ENCODE data around the gene PKP1. TPM values are rescaled to one million over a fixed set of nuclear protein-coding genes. Genes with fewer than 3 reads are reported as not detected.

PKP1 gene
- total RNA-seq, 1 donor from 2014 or later = 2.2 TPM

DNA sequence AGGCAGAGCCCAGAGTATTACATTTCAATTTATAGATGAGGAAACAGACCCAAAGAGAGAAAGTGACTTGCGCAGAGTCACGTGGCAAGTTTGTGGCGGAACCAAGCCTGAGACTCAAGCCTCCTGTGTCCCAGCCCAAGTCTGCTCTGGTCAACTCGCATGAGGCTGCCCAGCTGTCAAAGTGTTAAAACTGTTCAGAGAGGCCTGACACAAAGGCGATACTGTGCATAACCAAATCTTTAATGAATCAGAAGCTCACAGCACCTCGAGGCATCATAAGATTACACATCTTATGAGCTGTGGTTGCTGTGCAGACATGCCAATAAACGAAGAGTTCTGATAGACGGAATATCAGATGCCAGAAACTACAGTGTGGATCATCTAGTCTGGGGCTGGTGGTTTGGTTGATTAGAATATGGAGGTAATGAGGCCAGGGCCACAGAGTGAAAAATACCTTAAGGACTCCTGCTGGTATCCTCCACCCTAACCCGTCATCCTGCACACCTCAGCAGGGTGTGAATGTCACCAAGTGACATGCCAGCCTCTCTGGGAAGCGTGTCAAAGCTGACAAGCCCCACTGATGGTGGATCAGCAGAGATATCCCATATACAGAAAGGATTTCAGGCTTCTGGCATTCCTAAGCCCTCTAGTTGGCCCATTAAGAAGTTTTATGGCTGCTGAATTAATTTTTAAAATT lies 52.0 kb downstream of the PKP1 start:
- H3K27me3 ChIP-seq (ENCODE audit: low read depth) = no peaks in the 10 kb centered on the region
- no peaks in the 10 kb centered on the region for H3K9me3 ChIP-seq
- TF ChIP-seq, protein P1, sequence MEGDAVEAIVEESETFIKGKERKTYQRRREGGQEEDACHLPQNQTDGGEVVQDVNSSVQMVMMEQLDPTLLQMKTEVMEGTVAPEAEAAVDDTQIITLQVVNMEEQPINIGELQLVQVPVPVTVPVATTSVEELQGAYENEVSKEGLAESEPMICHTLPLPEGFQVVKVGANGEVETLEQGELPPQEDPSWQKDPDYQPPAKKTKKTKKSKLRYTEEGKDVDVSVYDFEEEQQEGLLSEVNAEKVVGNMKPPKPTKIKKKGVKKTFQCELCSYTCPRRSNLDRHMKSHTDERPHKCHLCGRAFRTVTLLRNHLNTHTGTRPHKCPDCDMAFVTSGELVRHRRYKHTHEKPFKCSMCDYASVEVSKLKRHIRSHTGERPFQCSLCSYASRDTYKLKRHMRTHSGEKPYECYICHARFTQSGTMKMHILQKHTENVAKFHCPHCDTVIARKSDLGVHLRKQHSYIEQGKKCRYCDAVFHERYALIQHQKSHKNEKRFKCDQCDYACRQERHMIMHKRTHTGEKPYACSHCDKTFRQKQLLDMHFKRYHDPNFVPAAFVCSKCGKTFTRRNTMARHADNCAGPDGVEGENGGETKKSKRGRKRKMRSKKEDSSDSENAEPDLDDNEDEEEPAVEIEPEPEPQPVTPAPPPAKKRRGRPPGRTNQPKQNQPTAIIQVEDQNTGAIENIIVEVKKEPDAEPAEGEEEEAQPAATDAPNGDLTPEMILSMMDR (IDR thresholded peaks at IDR 0.05) = no peak
- ATAC-seq (no peak), DNase-seq (peak; percentile 7)
- H3K36me3 ChIP-seq = no peaks in the 10 kb centered on the region
- peaks cover 2% of the 10 kb centered on the region for H3K4me1 ChIP-seq
- intact Hi-C loops (cut with DNase I) = no loop called here
- H3K4me3 ChIP-seq = no peak overlapping the region
- no peak overlapping the region for H3K27ac ChIP-seq

DNA sequence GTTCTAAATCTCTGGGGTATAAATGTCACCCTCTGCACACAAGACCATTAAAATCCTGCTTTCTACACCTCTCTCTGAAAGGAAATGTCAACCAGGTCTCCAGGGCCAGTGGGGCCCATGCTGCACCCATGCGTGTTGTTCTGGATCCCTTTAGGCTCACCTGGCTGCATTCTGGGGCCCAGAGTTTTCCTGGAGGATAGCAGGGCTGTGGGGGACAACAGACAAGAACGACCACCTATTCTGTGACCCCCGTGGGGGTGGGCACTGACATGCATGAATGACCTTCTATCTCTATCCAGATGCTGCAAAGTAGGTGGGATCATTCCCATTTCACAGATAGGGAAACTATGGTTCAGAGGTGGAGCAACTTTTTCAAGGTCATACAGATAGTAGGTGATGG lies 52.6 kb downstream of the PKP1 start:
- ATAC-seq = no peak
- TF ChIP-seq, protein P1 (IDR thresholded peaks at IDR 0.05) = no peak
- intact Hi-C loops (cut with DNase I) = no loop called here
- Histone ChIP-seq H3K9me3 (no peaks in the 10 kb centered on the region), H3K27ac (no peak overlapping the region), H3K4me1 (no peaks in the 10 kb centered on the region), H3K4me3 (no peak overlapping the region), H3K27me3 (ENCODE audit: low read depth) (no peaks in the 10 kb centered on the region), H3K36me3 (no peaks in the 10 kb centered on the region)
- peak; percentile 9 for DNase-seq

DNA sequence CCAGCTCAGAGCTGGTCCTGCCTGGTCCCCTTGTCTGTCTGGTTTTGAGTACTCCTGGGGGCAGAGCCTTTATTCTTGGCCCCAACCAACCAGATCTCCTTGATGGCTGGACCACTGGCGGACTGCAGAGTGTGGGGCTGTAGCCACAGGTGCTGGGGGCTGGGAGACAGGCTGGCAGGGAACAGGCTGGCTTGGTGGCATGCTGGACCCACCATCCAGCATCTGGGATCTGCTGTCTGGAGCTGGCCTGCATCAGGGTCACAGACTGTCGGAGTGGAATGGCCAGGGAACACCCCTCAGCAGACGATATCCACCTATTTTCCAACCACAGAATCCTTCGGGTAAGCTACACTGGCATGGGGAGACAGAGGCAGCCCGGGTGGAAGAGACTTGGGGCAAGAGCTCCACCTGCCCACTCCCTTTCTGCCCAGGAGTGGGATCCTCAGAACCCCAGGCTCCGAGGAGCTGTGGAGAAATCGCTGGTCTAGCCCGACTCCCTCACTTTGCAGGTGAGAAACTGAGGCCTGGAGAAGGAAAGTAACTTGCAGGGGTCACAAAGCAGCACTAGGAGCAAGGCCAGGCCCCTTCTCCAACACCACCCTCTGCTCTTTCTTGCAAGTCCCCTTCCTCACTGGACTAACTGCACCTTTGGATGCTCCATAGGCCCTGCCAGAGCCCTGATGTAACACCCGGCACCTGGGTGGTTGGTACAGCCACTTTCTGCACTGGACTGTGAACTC lies 53.6 kb downstream of the PKP1 start:
- TF ChIP-seq, protein P1 (IDR thresholded peaks at IDR 0.05) = no peak
- no peaks in the 10 kb centered on the region for H3K9me3 ChIP-seq
- intact Hi-C loops (cut with DNase I) = no loop called here
- H3K4me3 ChIP-seq = no peak overlapping the region
- DNase-seq = peak; percentile 24
- no peaks in the 10 kb centered on the region for H3K36me3 ChIP-seq
- no peak overlapping the region for H3K27ac ChIP-seq
- no peak for ATAC-seq
- H3K4me1 ChIP-seq = no peaks in the 10 kb centered on the region
- H3K27me3 ChIP-seq (ENCODE audit: low read depth) = no peaks in the 10 kb centered on the region

DNA sequence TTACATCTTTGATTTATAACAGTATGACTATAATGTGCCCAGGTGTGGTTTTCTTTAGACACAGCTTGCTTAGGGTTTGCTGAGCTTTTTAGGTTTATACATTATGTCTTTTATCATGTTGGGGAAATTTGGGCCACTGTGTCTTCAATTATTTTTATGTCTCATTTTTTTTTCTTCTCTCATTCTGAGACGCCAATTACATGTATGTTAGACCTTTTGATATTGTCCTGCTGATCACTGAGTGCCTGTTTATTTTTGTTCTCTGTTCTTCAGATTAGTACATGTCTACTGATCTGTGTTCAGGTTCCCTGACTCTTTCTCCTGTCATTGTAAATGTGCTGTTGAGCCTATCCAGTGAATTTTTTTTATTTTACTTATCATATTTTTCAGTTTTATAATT lies 58.1 kb downstream of the PKP1 start:
- TF ChIP-seq, protein P1 (IDR thresholded peaks at IDR 0.05) = no peak
- intact Hi-C loops (cut with DNase I) = no loop called here
- ATAC-seq (no peak), DNase-seq (no peak)
- no peaks in the 10 kb centered on the region for H3K9me3 ChIP-seq
- H3K36me3 ChIP-seq = no peaks in the 10 kb centered on the region
- H3K4me3 ChIP-seq = no peak overlapping the region
- H3K27me3 ChIP-seq (ENCODE audit: low read depth) = no peaks in the 10 kb centered on the region
- H3K4me1 ChIP-seq = no peaks in the 10 kb centered on the region
- H3K27ac ChIP-seq = no peak overlapping the region

DNA sequence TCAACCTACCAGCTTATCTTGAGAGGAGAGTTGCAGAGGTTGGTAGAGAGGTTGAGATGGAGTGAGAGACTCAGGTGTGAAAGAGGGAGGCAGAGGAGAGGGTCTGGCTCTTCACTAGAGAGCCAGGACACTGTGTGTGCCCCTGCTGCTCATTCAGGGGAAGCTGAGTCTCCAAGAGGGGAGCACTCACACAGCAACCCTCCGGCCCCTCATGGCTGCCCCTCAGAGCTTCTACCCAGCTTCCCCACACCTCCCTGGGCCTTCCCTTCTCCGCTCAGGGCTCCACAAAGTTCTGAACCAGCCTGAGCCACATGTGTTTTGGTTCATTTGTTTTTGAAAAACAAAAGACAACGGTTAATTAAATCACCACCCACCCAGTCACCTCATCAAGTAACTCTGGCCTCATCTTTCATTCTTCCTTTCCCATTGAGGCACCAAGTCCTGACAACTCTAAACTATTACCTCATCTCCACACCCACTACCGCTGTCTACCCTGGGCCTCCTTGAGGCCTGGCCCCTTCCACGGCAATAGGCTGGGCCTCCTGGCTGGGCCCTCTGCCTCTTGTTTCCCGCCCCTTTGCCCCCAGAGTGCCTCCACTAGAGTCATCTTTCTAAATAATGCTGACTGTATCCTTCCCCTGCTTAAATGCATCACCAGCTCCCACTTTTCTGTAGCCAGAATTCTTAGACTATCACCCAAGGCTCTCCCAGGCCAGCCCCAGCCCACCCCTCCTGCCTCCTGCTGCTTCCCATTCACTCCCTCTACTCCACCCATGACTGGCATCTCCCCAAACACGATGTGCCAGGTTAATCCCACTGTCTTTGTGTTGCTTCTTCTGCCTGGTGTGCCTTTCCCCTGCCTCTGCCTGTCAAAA lies 61.1 kb downstream of the PKP1 start:
- H3K4me1 ChIP-seq = peaks cover 4% of the 10 kb centered on the region
- no peak overlapping the region for H3K4me3 ChIP-seq
- no peaks in the 10 kb centered on the region for H3K9me3 ChIP-seq
- H3K27me3 ChIP-seq (ENCODE audit: low read depth) = no peaks in the 10 kb centered on the region
- no peak overlapping the region for H3K27ac ChIP-seq
- TF ChIP-seq, protein P1 (IDR thresholded peaks at IDR 0.05) = no peak
- intact Hi-C loops (cut with DNase I) = no loop called here
- DNase-seq (peak; percentile 22), ATAC-seq (no peak)
- no peaks in the 10 kb centered on the region for H3K36me3 ChIP-seq

All from lower lobe of right lung (tissue), 2 donors.